Heart left ventricle (tissue), 16 donors: ENCODE results near the gene LMAN2. TPM values are rescaled to one million over a fixed set of nuclear protein-coding genes. Genes with fewer than 3 reads are reported as not detected.
A peak's percentile ranks its signal among the peaks of the same experiment; 100 is the strongest.
"Not testable (repeated sequence)": the region's sequence is repeated elsewhere in the genome, so short reads cannot be mapped to it uniquely, and the experiment has no call there.

Source experiments
- ATAC-seq, 4 donors: fragments of 200-7000 bp; cut with Tn5 transposase; one replicate each; pipeline ENCODE4 v1.9.1; 2020 to 2022; ENCODE audit warnings: moderate library complexity in 4 of 4, mild to moderate bottlenecking in 3 of 4, moderate number of reproducible peaks in 1 of 4
- DNase-seq, 5 donors: peaks; one replicate each; pipeline ENCODE4 v3.0.0-alpha.2; 2020
- H3K27ac ChIP-seq, 12 donors: fragments of 200-600 bp; sonication (generic) in 4 of 12; one replicate each; pipeline versions ENCODE4 v1.5.0 to v1.8.0; 2016 to 2022; ENCODE audit warnings: mild to moderate bottlenecking in 2 of 12
- H3K27me3 ChIP-seq, 9 donors: fragments of 200-600 bp; sonication (generic) in 2 of 9; one replicate each; pipeline versions ENCODE4 v1.5.1 to v1.8.0; 2016 to 2022; ENCODE audit warnings: mild to moderate bottlenecking in 3 of 9
- H3K36me3 ChIP-seq, 9 donors: fragments of 200-600 bp; sonication (generic) in 2 of 9; one replicate each; pipeline versions ENCODE4 v1.5.0 to v1.8.0; 2018 to 2022; ENCODE audit warnings: mild to moderate bottlenecking in 2 of 9
- H3K4me1 ChIP-seq, 12 donors: fragments of 200-600 bp; sonication (generic) in 4 of 12; one replicate each; pipeline versions ENCODE4 v1.5.0 to v1.8.0; 2016 to 2022; ENCODE audit warnings: mild to moderate bottlenecking in 3 of 12
- H3K4me3 ChIP-seq, 12 donors: fragments of 200-600 bp; sonication (generic) in 4 of 12; one replicate each; pipeline versions ENCODE4 v1.5.0 to v1.8.0; 2017 to 2022; ENCODE audit warnings: mild to moderate bottlenecking in 9 of 12, moderate library complexity in 4 of 12
- H3K9me3 ChIP-seq, 12 donors: fragments of 200-600 bp; sonication (generic) in 4 of 12; one replicate each; pipeline versions ENCODE4 v1.5.0 to v1.8.0; 2016 to 2022; ENCODE audit warnings: mild to moderate bottlenecking in 1 of 12
- POLR2A ChIP-seq, 2 donors: fragments of 450-650 bp; IDR thresholded peaks; one replicate each; pipeline ENCODE4 v1.6.1; 2017; ENCODE audit warnings: antibody characterized with exemption in 2 of 2, mild to moderate bottlenecking in 2 of 2, moderate library complexity in 2 of 2
- WGBS, 4 donors: extraction: QIAGEN DNeasy Blood & Tissue Kit in 2 of 4; methylation state at CpG; one replicate each; pipeline versions ENCODE4 v1.1.5 to v1.1.7; 2013 to 2018; 5-methylcytosine and 5-hydroxymethylcytosine counted together
- intact Hi-C, 10 donors: fragments of 100-400 bp; cut with DNase I; formaldehyde crosslinking; loops; one replicate each; pipeline versions ENCODE4 v1.11.1 to v1.14.2; 2022
- polyA plus RNA-seq, 2 donors: library from polyadenylated mRNA; stranded (reverse); fragments of 200-250 nt; gene quantifications; one replicate each; pipeline ENCODE4 v1.2.3, GENCODE V29; 2013
- total RNA-seq, 9 donors: library from RNA; depleted of rRNA in 2 of 9; stranded (reverse); fragments of >200 nt in 2 of 9; fragmentation: NEBNext Ultra II Directional in 3 of 9; extraction: Animal tissue kit (Norgen Biotek cat#: 25700) in 3 of 9; gene quantifications; one replicate each; pipeline versions ENCODE4 v1.1.0 to v1.2.4, GENCODE V29; 2016 to 2023
- TF ChIP-seq, protein P1 (sequence below), 12 donors: fragments of 200-600 bp; sonication (generic) in 4 of 12; IDR thresholded peaks; one replicate each; pipeline versions ENCODE4 v1.5.0 to v1.8.0; 2018 to 2022; ENCODE audit warnings: antibody characterized with exemption in 12 of 12, mild to moderate bottlenecking in 5 of 12
- donor health status: ischemic (EF 13 %, LVEDD 7.1; RV severe dilation, severe dysfunction).
- donor health status: healthy with polysubstance abuse.
- donor health status: DM: no; HTN: yes; CAD: no.
- donor health status: DM: no; HTN: no; CAD: no.
- donor health status: ischemic (EF 25% LVEDD 6.9; RV normal size, moderate dysfunction).
- donor health status: ischemic (EF 25% LVEDD 5.7; RV mildly dilated, moderate dysfunction).
- donor health status: healthy.
- donor health status: DM: yes; HTN: yes; CAD: no.
- donor health status: ischemic (EF 35%, LVEDD 5.7; RV mildly dilated, moderate dysfunction).
- donor health status: nonischemic (EF 11% LVEDD 7.7; RV severe dilation, severe dysfunction).
- donor health status: DM: yes; HTN: yes; CAD: no.
- donor health status: PGD.
- donor health status: ischemic (EF 29% LVEDD 5.4; RV normal size, mild dysfunction).
- donor health status: nonischemic (EF 23%, LVEDD 6.1; RV moderate dilation, normal function).

LMAN2 gene
- total and polyA plus RNA-seq, 11 donors: 43.3 to 313 (median 63.6) TPM

DNA sequence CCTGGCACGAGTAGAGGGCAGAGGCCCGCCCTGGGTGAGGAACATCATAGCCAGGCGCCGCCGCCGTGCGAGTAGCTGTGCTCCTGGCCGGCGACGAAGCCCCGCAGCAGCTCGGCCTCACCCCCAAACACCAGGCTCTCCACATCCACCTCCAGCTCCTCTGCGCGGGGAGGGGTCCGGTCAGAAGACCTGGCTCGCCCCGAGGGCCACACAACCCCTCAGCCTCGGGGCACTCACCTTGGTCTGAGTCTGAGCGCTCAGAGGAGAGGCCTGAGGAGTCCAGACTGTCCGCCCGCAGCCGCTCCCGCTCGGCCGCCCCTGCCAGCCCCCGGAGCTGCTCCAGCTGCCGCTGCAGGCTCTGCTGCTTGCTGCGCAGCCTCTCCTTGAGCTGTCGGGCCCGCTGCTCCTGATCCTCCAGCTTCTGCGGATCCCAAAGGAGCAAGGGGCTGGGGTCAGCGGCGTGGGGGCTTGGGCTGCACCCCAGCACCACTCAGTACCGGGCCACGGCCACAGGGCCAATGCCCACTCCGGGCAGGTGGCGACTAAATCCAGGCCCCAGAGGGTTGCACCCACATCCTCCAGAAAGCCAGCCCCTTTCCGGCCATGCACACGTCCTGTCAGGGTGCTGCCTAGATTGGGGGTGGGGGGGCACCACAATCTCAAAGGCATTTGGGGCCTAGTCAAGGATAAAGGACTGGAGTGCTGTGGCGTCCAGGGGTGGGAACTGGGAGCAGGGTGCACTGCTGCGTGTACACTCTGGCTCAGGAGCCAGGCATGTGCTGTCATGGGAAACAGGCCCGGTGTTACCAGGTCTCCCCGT lies 43.7 kb downstream of the LMAN2 start:
- peak in 2 of 5 donors; percentile 26 to 31 for DNase-seq
- peaks cover 0 to 89% (median 35%) of the 10 kb centered on the region in 12 donors for H3K4me1 ChIP-seq
- 80 to 90% (median 88%) methylated on average over 26 to 43 of the region's 43 CpGs for WGBS, 4 donors

DNA sequence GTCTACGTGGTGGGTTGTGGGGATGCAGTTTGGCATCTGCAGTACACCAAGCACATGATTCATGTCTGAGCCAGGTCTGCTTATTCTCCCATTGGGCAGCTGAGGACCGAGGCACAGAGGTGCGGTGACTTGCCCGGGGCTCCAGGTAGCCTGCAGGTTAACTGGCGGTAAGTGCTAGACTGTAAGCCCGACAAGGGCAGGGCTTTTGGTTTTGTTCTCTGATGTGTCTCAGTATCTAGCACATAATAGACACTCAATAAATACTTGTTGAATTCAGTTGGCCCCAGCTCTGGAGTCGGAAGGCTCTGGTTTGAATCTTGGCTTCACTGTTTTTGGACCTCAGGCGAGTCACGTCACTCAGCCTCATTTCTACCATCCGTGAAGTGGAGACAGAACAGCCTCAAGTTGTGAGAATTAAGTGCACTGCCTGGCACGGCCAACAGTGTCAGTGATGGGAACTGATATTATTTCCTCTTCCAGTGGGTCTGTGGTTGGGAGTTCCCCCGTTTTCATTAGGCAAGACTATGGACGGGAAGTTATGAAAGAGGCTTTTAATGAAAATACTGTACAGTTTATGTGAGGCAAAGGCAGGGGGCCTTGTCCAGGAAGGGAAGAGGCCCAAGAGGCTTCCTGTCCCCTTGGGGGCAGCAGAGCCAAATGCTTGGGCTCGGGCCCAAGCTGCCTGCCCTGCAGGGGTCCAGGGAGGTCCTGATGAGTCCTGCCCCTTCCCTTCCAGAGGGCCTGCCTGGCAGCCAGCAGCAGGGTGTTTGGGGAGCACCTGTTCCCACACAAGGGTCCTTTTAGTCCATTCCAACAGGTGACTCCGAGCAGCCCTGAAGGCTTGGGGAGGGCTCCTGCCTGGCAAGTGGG lies 44.6 kb downstream of the LMAN2 start:
- TF ChIP-seq, protein P1, sequence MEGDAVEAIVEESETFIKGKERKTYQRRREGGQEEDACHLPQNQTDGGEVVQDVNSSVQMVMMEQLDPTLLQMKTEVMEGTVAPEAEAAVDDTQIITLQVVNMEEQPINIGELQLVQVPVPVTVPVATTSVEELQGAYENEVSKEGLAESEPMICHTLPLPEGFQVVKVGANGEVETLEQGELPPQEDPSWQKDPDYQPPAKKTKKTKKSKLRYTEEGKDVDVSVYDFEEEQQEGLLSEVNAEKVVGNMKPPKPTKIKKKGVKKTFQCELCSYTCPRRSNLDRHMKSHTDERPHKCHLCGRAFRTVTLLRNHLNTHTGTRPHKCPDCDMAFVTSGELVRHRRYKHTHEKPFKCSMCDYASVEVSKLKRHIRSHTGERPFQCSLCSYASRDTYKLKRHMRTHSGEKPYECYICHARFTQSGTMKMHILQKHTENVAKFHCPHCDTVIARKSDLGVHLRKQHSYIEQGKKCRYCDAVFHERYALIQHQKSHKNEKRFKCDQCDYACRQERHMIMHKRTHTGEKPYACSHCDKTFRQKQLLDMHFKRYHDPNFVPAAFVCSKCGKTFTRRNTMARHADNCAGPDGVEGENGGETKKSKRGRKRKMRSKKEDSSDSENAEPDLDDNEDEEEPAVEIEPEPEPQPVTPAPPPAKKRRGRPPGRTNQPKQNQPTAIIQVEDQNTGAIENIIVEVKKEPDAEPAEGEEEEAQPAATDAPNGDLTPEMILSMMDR (IDR thresholded peaks at IDR 0.05): peak in 1 of 12 donors; percentile 21
- no peak for TF ChIP-seq POLR2A (IDR thresholded peaks at IDR 0.05)
- H3K36me3 ChIP-seq: peaks cover 0 to 35% (median 25%) of the 10 kb centered on the region in 9 donors
- no peaks in the 10 kb centered on the region for H3K9me3 ChIP-seq
- no peaks in the 10 kb centered on the region for H3K27me3 ChIP-seq
- peaks cover 0 to 90% (median 37%) of the 10 kb centered on the region in 12 donors for H3K4me1 ChIP-seq
- WGBS, 4 donors: 72 to 82% (median 78%) methylated on average over 14 to 15 of the region's 15 CpGs
- peak overlapping the region in 5 of 12 donors; percentile 9 to 88 (median 19) for H3K27ac ChIP-seq
- peak overlapping the region in 3 of 12 donors; percentile 6 to 40 (median 7) for H3K4me3 ChIP-seq
- intact Hi-C loops: loop anchor here in 3 of 10 donors (10.0 kb wide), 1 partner anchor 192 kb away; no protein-coding TSS in a partner anchor
- peak in 2 of 5 donors; percentile 36 to 48 for DNase-seq
- ATAC-seq: peak in 1 of 4 donors; percentile 21

More for the DNA sequence above, 43.7 kb downstream of the LMAN2 start:
- Histone ChIP-seq H3K36me3 (peaks cover 0 to 32% (median 25%) of the 10 kb centered on the region in 9 donors), H3K27ac (peak overlapping the region in 3 of 12 donors; percentile 9 to 88 (median 26)), H3K27me3 (no peaks in the 10 kb centered on the region), H3K4me3 (peak overlapping the region in 3 of 12 donors; percentile 6 to 40 (median 7)), H3K9me3 (no peaks in the 10 kb centered on the region)
- intact Hi-C loops: loop anchor here in 3 of 10 donors (10.0 kb wide), 1 partner anchor 193 kb away; no protein-coding TSS in a partner anchor
- TF ChIP-seq POLR2A (IDR thresholded peaks at IDR 0.05): no peak
- TF ChIP-seq, protein P1 (IDR thresholded peaks at IDR 0.05): no peak
- ATAC-seq: no peak

DNA sequence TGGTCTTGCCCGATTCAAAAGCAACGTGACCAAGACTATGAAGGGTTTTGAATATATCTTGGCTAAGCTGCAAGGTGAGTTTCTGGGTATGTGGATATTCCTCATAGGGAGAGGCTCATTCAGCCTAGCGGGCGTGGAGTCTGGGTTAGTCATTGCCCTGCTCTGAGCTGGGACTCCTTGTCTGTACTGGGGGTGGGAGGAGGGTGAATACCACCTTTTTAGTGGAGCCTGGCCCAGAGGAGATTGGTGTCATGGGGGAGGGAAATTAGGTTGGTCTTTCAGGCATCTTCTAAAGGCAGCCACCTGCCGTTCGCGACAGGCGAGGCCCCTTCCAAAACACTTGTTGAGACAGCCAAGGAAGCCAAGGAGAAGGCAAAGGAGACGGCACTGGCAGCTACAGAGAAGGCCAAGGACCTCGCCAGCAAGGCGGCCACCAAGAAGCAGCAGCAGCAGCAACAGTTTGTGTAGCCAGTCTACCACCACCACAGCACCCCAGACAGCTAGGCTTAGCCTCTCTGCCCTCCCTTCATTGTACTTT lies 45.3 kb downstream of the LMAN2 start:
- H3K9me3 ChIP-seq, H3K27me3 ChIP-seq, ATAC-seq: not testable (repeated sequence)
- Histone ChIP-seq H3K36me3 (peaks cover 0 to 43% (median 27%) of the 10 kb centered on the region in 9 donors), H3K27ac (peak overlapping the region in 1 of 12 donors; percentile 88), H3K4me1 (peaks cover 0 to 90% (median 37%) of the 10 kb centered on the region in 12 donors), H3K4me3 (peak overlapping the region in 1 of 12 donors; percentile 34)
- peak in 1 of 5 donors; percentile 21 for DNase-seq
- 90 to 93% (median 91%) methylated on average over 11 of the region's 11 CpGs for WGBS, 4 donors
- intact Hi-C loops: loop anchor here in 3 of 10 donors (10.0 kb wide), 1 partner anchor 191 kb away; no protein-coding TSS in a partner anchor
